GM12878 (cell line): Measurements from ENCODE around the gene ST13. TPM values are rescaled to one million over a fixed set of nuclear protein-coding genes. Genes with fewer than 3 reads are reported as not detected.

ENCODE experiments used
- CHD1 ChIP-seq: IDR thresholded peaks from 2 replicates; pipeline ENCODE4 v1.6.1; 2012; ENCODE audit warnings: low read depth, low read length, improper control_type of control experiment
- CHD2 ChIP-seq: IDR thresholded peaks from 2 replicates; pipeline ENCODE4 v1.6.1; 2011; ENCODE audit warnings: low read depth, low read length, improper control_type of control experiment, borderline replicate concordance
- CHD4 ChIP-seq: fragments of 200-600 bp; sonication (generic); IDR thresholded peaks from 2 replicates; pipeline ENCODE4 v1.6.1; 2016; ENCODE audit warnings: mild to moderate bottlenecking
- HCFC1 ChIP-seq: fragments of 150-350 bp; IDR thresholded peaks from 2 replicates; pipeline ENCODE4 v1.6.1; 2014; ENCODE audit warnings: low read length
- HDAC6 ChIP-seq: fragments of 200-600 bp; sonication (generic); IDR thresholded peaks from one replicate; pipeline ENCODE4 v1.8.0; 2017; ENCODE audit warnings: antibody characterized with exemption; ENCODE audit not compliant: unreplicated experiment
- KDM1A ChIP-seq: fragments of 200-600 bp; sonication (generic); IDR thresholded peaks from 2 replicates; pipeline ENCODE4 v1.6.1; 2016; ENCODE audit warnings: borderline replicate concordance
- MTA2 ChIP-seq: fragments of 450-650 bp; IDR thresholded peaks from 2 replicates; pipeline ENCODE4 v1.6.1; 2016; ENCODE audit warnings: low read depth, mild to moderate bottlenecking, moderate library complexity
- SIX5 ChIP-seq: IDR thresholded peaks from 2 replicates; pipeline ENCODE4 v1.6.1; 2011; ENCODE audit warnings: mild to moderate bottlenecking, low read depth, low read length, moderate library complexity; ENCODE audit not compliant: severe bottlenecking
- SP1 ChIP-seq: IDR thresholded peaks from one replicate; pipeline ENCODE4 v1.6.1; 2011; ENCODE audit warnings: low read depth, low read length
- SUPT20H ChIP-seq: IDR thresholded peaks from 2 replicates; pipeline ENCODE4 v1.6.1; 2011; ENCODE audit warnings: low read depth, mild to moderate bottlenecking, low read length, moderate library complexity, borderline replicate concordance; ENCODE audit not compliant: control insufficient read depth
- TAF1 ChIP-seq: IDR thresholded peaks from 2 replicates; pipeline ENCODE4 v1.6.1; 2011; ENCODE audit warnings: mild to moderate bottlenecking, low read depth, low read length, borderline replicate concordance
- TCF12 ChIP-seq: IDR thresholded peaks from 2 replicates; pipeline ENCODE4 v1.6.1; 2011; ENCODE audit warnings: low read depth, mild to moderate bottlenecking, low read length
- YBX1 ChIP-seq: fragments of 450-650 bp; IDR thresholded peaks from 2 replicates; pipeline ENCODE4 v1.6.1; 2016; ENCODE audit warnings: antibody characterized with exemption
- ZNF274 ChIP-seq: IDR thresholded peaks from one replicate; pipeline ENCODE4 v1.8.0; 2011; ENCODE audit not compliant: insufficient read length, insufficient read depth
- ZSCAN29 ChIP-seq: fragments of 450-650 bp; IDR thresholded peaks from 2 replicates; pipeline ENCODE4 v1.6.1; 2017; ENCODE audit warnings: mild to moderate bottlenecking, moderate library complexity
- polyA plus RNA-seq, 11 experiments: library from polyadenylated mRNA; depleted of rRNA in 4 of 11; unstranded in 6 of 11; stranded (reverse) in 5 of 11; fragments of >200 nt; fragmentation: Nextera tagmentation in 4 of 11; fragmentation: Illumina TruSeq in 1 of 11; extraction: Ambion mirVana in 4 of 11; extraction: Trizol in 1 of 11; gene quantifications; 1 replicate in 1 of 11; 2 replicates in 10 of 11; pipeline versions ENCODE4 v1.2.1 to v1.2.3, GENCODE V29; 2011 to 2016; ENCODE audit warnings: inconsistent platforms in 2 of 11, missing spikeins in 2 of 11, low read depth in 1 of 11
- total RNA-seq, 4 experiments: library from RNA; depleted of rRNA in 3 of 4; stranded (reverse); fragments of >200 nt in 3 of 4; fragmentation: Illumina TruSeq in 1 of 4; extraction: Trizol in 1 of 4; gene quantifications; 2 replicates each; pipeline versions ENCODE4 v1.2.1 to v1.2.3, GENCODE V29; 2013 to 2021
- TF ChIP-seq, protein P1 (sequence below): fragments of 450-650 bp; IDR thresholded peaks from 2 replicates; pipeline ENCODE4 v1.6.1; 2018; ENCODE audit warnings: mild to moderate bottlenecking, low read depth, moderate library complexity; ENCODE audit not compliant: partially characterized antibody
- TF ChIP-seq, protein P2 (sequence below): fragments of 450-650 bp; IDR thresholded peaks from 2 replicates; pipeline ENCODE4 v1.6.1; 2017; ENCODE audit warnings: antibody characterized with exemption, mild to moderate bottlenecking, moderate library complexity
- TF ChIP-seq, protein P3 (sequence below): IDR thresholded peaks from 2 replicates; pipeline ENCODE4 v1.6.1; 2011; ENCODE audit warnings: mild to moderate bottlenecking, low read depth, low read length, moderate library complexity; ENCODE audit not compliant: insufficient replicate concordance
- TF ChIP-seq, protein P4 (sequence below): IDR thresholded peaks from 2 replicates; pipeline ENCODE4 v1.6.1; 2012; ENCODE audit warnings: mild to moderate bottlenecking, low read depth, low read length

The ST13 gene
- total and polyA plus RNA-seq, 10 of the 15 experiments (the other 5 are each of a cell fraction or from before 2014, with no cell fraction given): 52.5 to 286 (median 181) TPM

DNA sequence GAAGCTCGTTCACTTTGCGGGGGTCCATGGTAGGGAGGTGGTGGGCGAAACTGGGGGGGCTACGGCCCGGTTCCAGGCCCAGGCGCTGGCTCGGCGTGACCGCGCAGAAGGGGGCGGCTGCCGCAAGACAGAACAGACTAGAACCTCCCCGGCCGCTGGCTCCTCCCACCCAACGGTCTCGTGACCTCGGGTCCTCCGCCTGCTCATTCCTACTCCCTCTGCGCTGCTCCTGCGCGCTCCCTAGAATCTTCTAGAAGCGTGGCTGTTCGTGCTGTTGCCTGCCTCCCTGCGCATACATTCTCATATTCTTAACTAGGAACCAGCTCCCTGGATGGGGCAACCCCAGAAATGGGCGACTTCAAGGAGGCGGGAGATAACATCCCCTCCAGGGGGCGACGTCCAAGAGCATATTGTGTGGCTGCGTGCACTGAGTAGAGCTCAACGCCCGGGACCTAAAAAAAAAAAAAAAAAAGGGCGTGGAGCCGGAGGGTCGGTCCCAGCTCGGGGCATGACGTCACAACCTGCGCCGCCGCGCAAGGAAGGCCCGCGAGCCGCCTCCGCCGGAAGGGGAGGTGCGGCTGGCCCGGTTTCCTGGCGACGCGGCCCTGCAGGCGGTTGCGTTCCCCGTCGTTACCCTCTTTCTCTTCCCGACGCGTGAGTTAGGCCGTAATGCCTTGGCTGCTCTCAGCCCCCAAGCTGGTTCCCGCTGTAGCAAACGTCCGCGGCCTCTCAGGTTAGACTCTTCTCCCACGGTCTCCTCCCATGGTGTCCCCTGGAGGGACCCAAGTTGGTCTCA, at the start of gene ST13, which contains the start of gene XPNPEP3 (continued):
- TF ChIP-seq ZSCAN29 (no peak), KDM1A (no peak), TCF12 (peak; percentile 66; the same call in 1 of the 2 replicates), CHD1 (no peak), MTA2 (no peak), YBX1 (no peak), SIX5 (peak; percentile 56), ZNF274 (no peak), CHD2 (no peak), CHD4 (no peak), SUPT20H (no peak), SP1 (no peak), HDAC6 (no peak), TAF1 (no peak; the same call in none of the 2 replicates), HCFC1 (peak; percentile 76)
- TF ChIP-seq, protein P1, sequence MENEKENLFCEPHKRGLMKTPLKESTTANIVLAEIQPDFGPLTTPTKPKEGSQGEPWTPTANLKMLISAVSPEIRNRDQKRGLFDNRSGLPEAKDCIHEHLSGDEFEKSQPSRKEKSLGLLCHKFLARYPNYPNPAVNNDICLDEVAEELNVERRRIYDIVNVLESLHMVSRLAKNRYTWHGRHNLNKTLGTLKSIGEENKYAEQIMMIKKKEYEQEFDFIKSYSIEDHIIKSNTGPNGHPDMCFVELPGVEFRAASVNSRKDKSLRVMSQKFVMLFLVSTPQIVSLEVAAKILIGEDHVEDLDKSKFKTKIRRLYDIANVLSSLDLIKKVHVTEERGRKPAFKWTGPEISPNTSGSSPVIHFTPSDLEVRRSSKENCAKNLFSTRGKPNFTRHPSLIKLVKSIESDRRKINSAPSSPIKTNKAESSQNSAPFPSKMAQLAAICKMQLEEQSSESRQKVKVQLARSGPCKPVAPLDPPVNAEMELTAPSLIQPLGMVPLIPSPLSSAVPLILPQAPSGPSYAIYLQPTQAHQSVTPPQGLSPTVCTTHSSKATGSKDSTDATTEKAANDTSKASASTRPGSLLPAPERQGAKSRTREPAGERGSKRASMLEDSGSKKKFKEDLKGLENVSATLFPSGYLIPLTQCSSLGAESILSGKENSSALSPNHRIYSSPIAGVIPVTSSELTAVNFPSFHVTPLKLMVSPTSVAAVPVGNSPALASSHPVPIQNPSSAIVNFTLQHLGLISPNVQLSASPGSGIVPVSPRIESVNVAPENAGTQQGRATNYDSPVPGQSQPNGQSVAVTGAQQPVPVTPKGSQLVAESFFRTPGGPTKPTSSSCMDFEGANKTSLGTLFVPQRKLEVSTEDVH: peak; percentile 57
- TF ChIP-seq, protein P2, sequence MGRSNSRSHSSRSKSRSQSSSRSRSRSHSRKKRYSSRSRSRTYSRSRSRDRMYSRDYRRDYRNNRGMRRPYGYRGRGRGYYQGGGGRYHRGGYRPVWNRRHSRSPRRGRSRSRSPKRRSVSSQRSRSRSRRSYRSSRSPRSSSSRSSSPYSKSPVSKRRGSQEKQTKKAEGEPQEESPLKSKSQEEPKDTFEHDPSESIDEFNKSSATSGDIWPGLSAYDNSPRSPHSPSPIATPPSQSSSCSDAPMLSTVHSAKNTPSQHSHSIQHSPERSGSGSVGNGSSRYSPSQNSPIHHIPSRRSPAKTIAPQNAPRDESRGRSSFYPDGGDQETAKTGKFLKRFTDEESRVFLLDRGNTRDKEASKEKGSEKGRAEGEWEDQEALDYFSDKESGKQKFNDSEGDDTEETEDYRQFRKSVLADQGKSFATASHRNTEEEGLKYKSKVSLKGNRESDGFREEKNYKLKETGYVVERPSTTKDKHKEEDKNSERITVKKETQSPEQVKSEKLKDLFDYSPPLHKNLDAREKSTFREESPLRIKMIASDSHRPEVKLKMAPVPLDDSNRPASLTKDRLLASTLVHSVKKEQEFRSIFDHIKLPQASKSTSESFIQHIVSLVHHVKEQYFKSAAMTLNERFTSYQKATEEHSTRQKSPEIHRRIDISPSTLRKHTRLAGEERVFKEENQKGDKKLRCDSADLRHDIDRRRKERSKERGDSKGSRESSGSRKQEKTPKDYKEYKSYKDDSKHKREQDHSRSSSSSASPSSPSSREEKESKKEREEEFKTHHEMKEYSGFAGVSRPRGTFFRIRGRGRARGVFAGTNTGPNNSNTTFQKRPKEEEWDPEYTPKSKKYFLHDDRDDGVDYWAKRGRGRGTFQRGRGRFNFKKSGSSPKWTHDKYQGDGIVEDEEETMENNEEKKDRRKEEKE: no peak
- TF ChIP-seq, protein P3, sequence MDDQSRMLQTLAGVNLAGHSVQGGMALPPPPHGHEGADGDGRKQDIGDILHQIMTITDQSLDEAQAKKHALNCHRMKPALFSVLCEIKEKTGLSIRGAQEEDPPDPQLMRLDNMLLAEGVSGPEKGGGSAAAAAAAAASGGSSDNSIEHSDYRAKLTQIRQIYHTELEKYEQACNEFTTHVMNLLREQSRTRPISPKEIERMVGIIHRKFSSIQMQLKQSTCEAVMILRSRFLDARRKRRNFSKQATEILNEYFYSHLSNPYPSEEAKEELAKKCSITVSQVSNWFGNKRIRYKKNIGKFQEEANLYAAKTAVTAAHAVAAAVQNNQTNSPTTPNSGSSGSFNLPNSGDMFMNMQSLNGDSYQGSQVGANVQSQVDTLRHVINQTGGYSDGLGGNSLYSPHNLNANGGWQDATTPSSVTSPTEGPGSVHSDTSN: no peak
- TF ChIP-seq, protein P4, sequence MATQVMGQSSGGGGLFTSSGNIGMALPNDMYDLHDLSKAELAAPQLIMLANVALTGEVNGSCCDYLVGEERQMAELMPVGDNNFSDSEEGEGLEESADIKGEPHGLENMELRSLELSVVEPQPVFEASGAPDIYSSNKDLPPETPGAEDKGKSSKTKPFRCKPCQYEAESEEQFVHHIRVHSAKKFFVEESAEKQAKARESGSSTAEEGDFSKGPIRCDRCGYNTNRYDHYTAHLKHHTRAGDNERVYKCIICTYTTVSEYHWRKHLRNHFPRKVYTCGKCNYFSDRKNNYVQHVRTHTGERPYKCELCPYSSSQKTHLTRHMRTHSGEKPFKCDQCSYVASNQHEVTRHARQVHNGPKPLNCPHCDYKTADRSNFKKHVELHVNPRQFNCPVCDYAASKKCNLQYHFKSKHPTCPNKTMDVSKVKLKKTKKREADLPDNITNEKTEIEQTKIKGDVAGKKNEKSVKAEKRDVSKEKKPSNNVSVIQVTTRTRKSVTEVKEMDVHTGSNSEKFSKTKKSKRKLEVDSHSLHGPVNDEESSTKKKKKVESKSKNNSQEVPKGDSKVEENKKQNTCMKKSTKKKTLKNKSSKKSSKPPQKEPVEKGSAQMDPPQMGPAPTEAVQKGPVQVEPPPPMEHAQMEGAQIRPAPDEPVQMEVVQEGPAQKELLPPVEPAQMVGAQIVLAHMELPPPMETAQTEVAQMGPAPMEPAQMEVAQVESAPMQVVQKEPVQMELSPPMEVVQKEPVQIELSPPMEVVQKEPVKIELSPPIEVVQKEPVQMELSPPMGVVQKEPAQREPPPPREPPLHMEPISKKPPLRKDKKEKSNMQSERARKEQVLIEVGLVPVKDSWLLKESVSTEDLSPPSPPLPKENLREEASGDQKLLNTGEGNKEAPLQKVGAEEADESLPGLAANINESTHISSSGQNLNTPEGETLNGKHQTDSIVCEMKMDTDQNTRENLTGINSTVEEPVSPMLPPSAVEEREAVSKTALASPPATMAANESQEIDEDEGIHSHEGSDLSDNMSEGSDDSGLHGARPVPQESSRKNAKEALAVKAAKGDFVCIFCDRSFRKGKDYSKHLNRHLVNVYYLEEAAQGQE: no peak
